ENCODE results near the gene MYO16. TPM values are rescaled to one million over a fixed set of nuclear protein-coding genes. Genes with fewer than 3 reads are reported as not detected.

Gene MYO16
- polyA plus RNA-seq, 4 donors, result 0.26 to 0.54 (median 0.43) TPM

- DNase-seq (ENCODE audit: low read depth in 4 of 4, low spot score in 3 of 4), result no peak
Observed at GRCh38 chr13:109105899-109106298, 476.5 kb downstream of the MYO16 start.

DNA sequence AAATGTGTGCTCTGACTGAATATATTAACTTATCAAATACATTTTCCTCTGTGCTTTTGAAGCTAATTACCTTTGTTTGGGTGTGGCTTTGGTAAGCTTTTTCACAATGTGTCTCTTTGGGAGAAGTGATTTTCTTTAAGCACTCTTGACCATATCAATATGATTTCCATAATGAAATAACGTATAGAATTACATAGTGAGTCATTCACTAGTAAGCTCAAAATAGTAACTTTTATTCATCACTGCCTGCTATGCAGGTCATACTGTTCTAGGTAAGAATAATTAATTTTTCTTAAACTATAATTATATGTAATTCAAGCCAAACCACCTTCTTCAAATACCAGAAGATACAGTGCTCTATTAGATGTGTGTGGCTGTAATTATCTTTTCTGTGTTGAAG lies 480.7 kb downstream of the MYO16 start:
- no peak for DNase-seq (ENCODE audit: low read depth in 4 of 4, low spot score in 3 of 4)

DNA sequence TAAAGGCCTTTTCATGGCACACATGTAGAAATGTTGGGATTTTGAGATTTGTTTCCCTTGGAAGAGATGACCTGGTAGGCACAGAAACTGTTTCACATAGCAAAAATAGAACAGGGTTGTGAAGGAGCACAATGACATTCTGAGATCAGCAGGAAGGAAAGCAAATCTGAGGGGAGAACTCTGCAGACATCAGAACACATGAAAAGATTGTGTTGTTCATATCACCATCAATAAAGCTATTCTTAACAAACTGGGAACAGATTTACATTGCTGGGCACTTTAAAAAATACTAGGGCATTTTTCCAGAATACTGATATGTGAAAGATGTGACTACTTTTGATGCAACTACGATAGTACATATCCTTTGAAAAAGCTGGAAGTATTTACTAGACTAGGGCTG lies 481.7 kb downstream of the MYO16 start:
- DNase-seq (ENCODE audit: low read depth in 4 of 4, low spot score in 3 of 4), result no peak

DNA sequence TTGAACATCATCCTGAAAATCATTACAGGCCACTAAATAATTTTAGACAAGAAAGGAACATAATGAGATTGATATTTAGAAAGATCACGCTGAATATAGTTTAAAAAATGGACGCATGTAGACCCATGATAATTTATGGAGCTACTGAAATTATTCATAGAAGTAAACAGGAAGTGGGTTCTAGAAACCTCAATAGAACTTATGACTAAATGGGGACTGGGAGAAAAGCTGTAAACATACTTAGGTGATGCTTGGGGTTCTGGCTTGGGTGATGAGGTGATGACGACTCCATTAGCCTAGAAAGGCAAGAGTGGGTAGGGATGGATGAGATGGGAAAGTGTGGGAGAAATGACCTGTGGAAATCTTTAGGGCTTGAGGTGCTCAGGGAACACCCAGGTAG lies 484.0 kb downstream of the MYO16 start:
- DNase-seq (ENCODE audit: low read depth in 4 of 4, low spot score in 3 of 4), result no peak

DNA sequence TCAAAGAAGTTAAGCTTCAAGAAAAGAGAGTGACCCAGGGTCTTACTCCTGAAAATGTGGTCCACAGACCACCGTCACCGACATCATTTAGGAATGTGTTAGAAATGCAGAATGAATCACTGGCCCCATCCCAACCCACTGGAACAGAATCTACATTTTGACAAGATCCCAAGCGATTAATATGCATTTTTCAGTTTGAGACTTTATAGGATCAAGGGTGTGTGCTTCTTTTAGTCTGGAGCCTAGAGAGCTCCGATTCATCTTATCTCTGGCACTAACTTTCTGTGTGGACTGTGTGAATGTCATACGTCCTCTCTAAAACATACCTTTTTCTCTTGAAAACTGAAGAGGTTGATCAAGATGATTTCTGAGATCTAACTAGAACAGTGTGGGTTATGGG lies 484.8 kb downstream of the MYO16 start:
- no peak for DNase-seq (ENCODE audit: low read depth in 4 of 4, low spot score in 3 of 4)

DNA sequence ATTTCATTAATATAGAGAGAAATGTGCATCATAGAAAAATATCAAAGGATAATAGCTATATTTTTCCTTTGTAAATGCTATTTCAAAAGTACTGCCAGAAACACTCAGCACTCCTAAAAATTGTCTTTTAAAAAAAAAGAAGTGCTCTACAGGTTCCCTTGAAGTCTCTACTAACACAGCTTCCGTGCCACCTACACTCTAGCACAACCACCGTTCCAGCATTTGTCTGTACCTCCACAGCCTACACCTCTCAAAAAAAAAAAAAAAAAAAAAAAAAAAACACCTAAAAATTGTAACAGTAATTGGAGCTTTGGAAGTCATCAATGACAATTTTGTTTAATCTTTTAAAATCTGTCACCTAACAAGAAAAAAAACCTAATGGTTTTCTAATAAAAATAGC lies 485.6 kb downstream of the MYO16 start:
- no peak for DNase-seq (ENCODE audit: low read depth in 4 of 4, low spot score in 3 of 4)

GRCh38 chr13:109118521-109118920 lies 489.1 kb downstream of the MYO16 start:
- DNase-seq (ENCODE audit: low read depth in 4 of 4, low spot score in 3 of 4), result no peak

- no peak for DNase-seq (ENCODE audit: low read depth in 4 of 4, low spot score in 3 of 4)
Observed at GRCh38 chr13:109119896-109120295, 490.5 kb downstream of the MYO16 start.

DNA sequence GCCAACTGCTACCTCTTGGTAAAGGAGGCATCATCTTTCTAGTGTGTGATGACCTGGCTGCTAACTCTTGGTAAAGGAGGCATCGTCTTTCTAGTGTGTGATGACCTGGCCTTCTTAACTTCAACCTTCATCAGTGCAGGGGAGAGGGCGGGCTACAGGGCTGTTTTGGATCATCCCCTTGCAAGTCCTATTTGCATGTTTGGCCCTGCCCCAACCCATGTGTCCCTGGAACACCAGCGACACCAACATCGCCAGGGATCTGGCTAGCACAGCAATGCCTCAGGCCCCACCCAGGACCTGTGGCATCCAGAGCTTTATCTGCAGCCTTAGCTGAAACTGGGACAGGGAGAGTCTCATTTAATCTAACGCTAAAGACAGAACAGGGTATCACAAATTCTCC lies 492.4 kb downstream of the MYO16 start:
- no peak for DNase-seq (ENCODE audit: low read depth in 4 of 4, low spot score in 3 of 4)

DNA sequence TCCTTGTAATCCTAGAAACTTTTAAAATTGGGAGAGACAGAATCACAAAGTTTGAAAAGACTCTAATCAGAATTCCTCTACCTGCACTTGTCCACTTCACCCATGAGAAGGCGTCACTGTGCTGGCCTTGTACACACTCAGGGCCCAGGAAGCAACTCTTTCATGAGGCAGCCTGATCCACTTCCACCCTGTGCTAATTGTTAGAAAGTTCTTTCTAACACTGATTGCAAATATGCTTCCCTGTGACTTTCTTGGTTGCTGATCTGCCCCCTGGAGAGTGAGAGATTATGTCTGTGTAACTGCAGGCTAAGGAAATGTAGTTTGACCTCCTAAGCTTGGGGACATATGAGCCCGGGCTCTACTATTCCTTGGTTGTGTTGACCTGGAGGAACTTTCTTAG lies 494.6 kb downstream of the MYO16 start:
- no peak for DNase-seq (ENCODE audit: low read depth in 4 of 4, low spot score in 3 of 4)

DNA sequence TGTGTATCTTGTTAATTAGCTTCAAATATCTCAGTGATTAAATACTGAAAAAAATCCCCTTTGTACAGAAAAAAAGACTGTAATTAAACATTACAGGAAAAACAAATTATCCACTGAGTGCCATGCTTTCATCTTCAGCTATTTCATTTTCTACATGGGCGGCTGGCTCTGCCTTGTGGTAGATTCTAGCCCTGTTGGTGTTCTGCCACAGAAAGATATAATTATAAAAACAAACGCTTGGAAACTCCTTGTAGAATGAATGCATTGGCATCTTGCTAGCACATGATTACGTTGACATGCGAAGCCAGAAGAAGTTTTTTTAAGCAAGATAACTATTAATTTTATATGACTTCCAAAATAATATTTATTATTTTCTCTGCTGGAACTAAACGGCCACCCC lies 496.8 kb downstream of the MYO16 start:
- DNase-seq (ENCODE audit: low read depth in 4 of 4, low spot score in 3 of 4), result no peak

GRCh38 chr13:109126891-109127641 lies 497.7 kb downstream of the MYO16 start:
- DNase-seq (ENCODE audit: low read depth in 4 of 4, low spot score in 3 of 4), result no peak

DNA sequence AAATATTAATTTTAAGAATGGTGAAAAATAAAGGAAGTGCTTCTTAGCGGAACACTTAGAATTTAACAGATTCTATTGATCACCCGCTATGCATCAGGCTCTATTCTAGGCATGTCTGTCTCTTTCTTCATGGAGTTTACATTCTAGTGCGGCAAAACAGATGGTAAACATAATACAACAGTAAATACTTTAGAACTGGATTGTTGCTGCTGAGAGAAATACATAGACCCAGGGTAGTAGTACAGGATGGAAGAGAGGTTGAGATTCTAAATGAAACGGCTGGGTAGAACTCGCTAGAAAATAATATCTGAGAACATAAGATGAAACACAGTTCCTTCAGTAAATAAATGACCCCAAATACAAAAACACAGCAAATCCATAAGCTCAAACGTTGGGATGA lies 498.7 kb downstream of the MYO16 start:
- DNase-seq (ENCODE audit: low read depth in 4 of 4, low spot score in 3 of 4), result no peak

- DNase-seq (ENCODE audit: low read depth in 4 of 4, low spot score in 3 of 4), result no peak
Observed at GRCh38 chr13:109130093-109130835, 500.9 kb downstream of the MYO16 start.

GRCh38 chr13:109131698-109132257 lies 502.4 kb downstream of the MYO16 start:
- no peak for DNase-seq (ENCODE audit: low read depth in 4 of 4, low spot score in 3 of 4)

- DNase-seq (ENCODE audit: low read depth in 4 of 4, low spot score in 3 of 4), result no peak
Observed at GRCh38 chr13:109135018-109135417, 505.6 kb downstream of the MYO16 start.

- no peak for DNase-seq (ENCODE audit: low read depth in 4 of 4, low spot score in 3 of 4)
Observed at GRCh38 chr13:109136873-109137272, 507.5 kb downstream of the MYO16 start.

- DNase-seq (ENCODE audit: low read depth in 4 of 4, low spot score in 3 of 4), result no peak
Observed at GRCh38 chr13:109139346-109139745, 509.9 kb downstream of the MYO16 start.

DNA sequence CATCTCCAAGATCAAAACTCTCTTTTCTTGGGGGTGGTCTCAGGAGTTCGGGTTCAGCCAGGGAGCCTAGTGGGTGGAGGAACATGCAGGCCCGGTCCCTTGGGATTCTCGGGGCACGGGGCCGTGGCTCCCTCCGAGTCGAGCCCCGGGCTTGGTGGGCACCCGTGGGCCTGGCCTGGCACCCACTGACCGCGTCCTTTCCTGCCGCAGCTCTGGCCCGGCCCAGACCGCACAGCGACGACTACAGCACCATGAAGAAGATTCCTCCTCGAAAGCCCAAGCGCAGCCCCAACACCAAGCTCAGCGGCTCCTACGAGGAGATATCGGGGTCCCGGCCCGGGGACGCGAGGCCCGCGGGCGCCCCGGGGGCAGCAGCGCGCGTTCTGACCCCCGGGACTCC lies 510.6 kb downstream of the MYO16 start:
- no peak for DNase-seq (ENCODE audit: low read depth in 4 of 4, low spot score in 3 of 4)

- DNase-seq (ENCODE audit: low read depth in 4 of 4, low spot score in 3 of 4), result no peak
Observed at GRCh38 chr13:109140479-109141349, 511.3 kb downstream of the MYO16 start.

GRCh38 chr13:109141706-109142105 lies 512.3 kb downstream of the MYO16 start:
- DNase-seq (ENCODE audit: low read depth in 4 of 4, low spot score in 3 of 4), result no peak

Measured in left renal pelvis (tissue), 4 donors.